IMR-90 (cell line): ENCODE data around the gene STOX2. TPM values are rescaled to one million over a fixed set of nuclear protein-coding genes. Genes with fewer than 3 reads are reported as not detected.
A peak's percentile ranks its signal among the peaks of the same experiment; 100 is the strongest.

Experiments used
- ATAC-seq: fragments of 200-7000 bp; cut with Tn5 transposase; 2 replicates; pipeline ENCODE4 v1.9.1; 2020; ENCODE audit warnings: low read depth, mild to moderate bottlenecking, moderate library complexity
- BruUV-seq: library from RNA; stranded (reverse); fragments of 400-500 nt; replicated peaks from 2 replicates; lab custom pipeline; 2021; lab: Mats Ljungman, UMichigan
- CTCF ChIA-PET: fragments of 300-600 bp; formaldehyde crosslinking; extraction: SDS; loops from one replicate; lab custom pipeline; 2021; ENCODE audit warnings: antibody characterized with exemption; lab: Yijun Ruan, JAX
- POLR2A ChIA-PET: fragments of 300-600 bp; sonication (Branson Sonifier 250); formaldehyde crosslinking; loops from one replicate; lab custom pipeline; 2022; ENCODE audit warnings: antibody characterized with exemption; ENCODE audit not compliant: unreplicated experiment; lab: Charles Lee
- DNase-seq: peaks from one replicate; pipeline ENCODE4 v3.0.0; 2013
- H2AFZ ChIP-seq: replicated peaks from 2 replicates; pipeline ENCODE3; 2013; ENCODE audit warnings: low read length, mild to moderate bottlenecking; ENCODE audit not compliant: poor library complexity
- H2AK5ac ChIP-seq: 2 replicates; pipeline ENCODE4 v1.6.1; 2013; ENCODE audit warnings: low read depth, low read length, inconsistent platforms
- H2AK9ac ChIP-seq: replicated peaks from 2 replicates; pipeline ENCODE3; 2013; ENCODE audit warnings: mild to moderate bottlenecking, low read depth, low read length, moderate library complexity; ENCODE audit not compliant: poor library complexity
- H2BK120ac ChIP-seq: 2 replicates; pipeline ENCODE4 v1.6.1; 2013; ENCODE audit warnings: low read depth, low read length, inconsistent platforms
- H2BK15ac ChIP-seq: 3 replicates; pipeline ENCODE4 v1.6.1; 2013; ENCODE audit warnings: low read depth, low read length, inconsistent platforms
- H2BK20ac ChIP-seq: 2 replicates; pipeline ENCODE4 v1.6.1; 2013; ENCODE audit warnings: low read depth, mild to moderate bottlenecking, inconsistent platforms, low read length, moderate library complexity
- H2BK5ac ChIP-seq: 2 replicates; pipeline ENCODE4 v1.6.1; 2013; ENCODE audit warnings: mild to moderate bottlenecking, low read depth, low read length, inconsistent platforms; ENCODE audit not compliant: poor library complexity, severe bottlenecking
- H3K14ac ChIP-seq: replicated peaks from 2 replicates; pipeline ENCODE4 v1.6.1; 2013; ENCODE audit warnings: low read depth, low read length, inconsistent platforms
- H3K18ac ChIP-seq: 2 replicates; pipeline ENCODE4 v1.6.1; 2013; ENCODE audit warnings: low read depth, low read length, control low read depth
- H3K23ac ChIP-seq: 2 replicates; pipeline ENCODE4 v1.6.1; 2013; ENCODE audit warnings: low read depth, low read length, inconsistent platforms
- H3K27ac ChIP-seq: 2 replicates; pipeline ENCODE4 v1.5.1; 2013; ENCODE audit warnings: mild to moderate bottlenecking, control low read depth, low read length; ENCODE audit not compliant: insufficient read depth
- H3K27me3 ChIP-seq: 2 replicates; pipeline ENCODE4 v1.6.1; 2013; ENCODE audit warnings: low read length; ENCODE audit not compliant: control insufficient read depth, insufficient read depth
- H3K36me3 ChIP-seq: 2 replicates; pipeline ENCODE4 v1.6.1; 2013; ENCODE audit warnings: low read length, mixed read lengths; ENCODE audit not compliant: control insufficient read depth, insufficient read depth
- H3K4ac ChIP-seq: 2 replicates; pipeline ENCODE4 v1.6.1; 2013; ENCODE audit warnings: low read depth, low read length, inconsistent platforms
- H3K4me1 ChIP-seq: 2 replicates; pipeline ENCODE4 v1.6.1; 2013; ENCODE audit warnings: low read length, mixed read lengths; ENCODE audit not compliant: control insufficient read depth, insufficient read depth
- H3K4me2 ChIP-seq: 2 replicates; pipeline ENCODE4 v1.6.1; 2013; ENCODE audit warnings: low read depth, mild to moderate bottlenecking, control low read depth, low read length, moderate library complexity
- H3K4me3 ChIP-seq: 2 replicates; pipeline ENCODE4 v1.5.1; 2013; ENCODE audit warnings: low read depth, mild to moderate bottlenecking, control low read depth, low read length, moderate library complexity; ENCODE audit not compliant: insufficient read depth
- H3K56ac ChIP-seq: 2 replicates; pipeline ENCODE4 v1.6.1; 2013; ENCODE audit warnings: low read length, inconsistent platforms; ENCODE audit not compliant: insufficient read depth; ENCODE audit errors: extremely low read depth
- H3K79me1 ChIP-seq, 2 experiments: 2 replicates each; pipeline ENCODE4 v1.6.1; 2013; ENCODE audit warnings: low read length in 2 of 2, inconsistent platforms in 1 of 2, low read depth in 1 of 2
- H3K9ac ChIP-seq: 2 replicates; pipeline ENCODE4 v1.6.1; 2013; ENCODE audit warnings: low read depth, low read length, control low read depth
- H3K9me1 ChIP-seq: 2 replicates; pipeline ENCODE4 v1.6.1; 2013; ENCODE audit warnings: low read length, inconsistent platforms; ENCODE audit not compliant: insufficient read depth
- H3K9me3 ChIP-seq: 2 replicates; pipeline ENCODE4 v1.6.1; 2013; ENCODE audit warnings: low read length; ENCODE audit not compliant: control insufficient read depth, insufficient read depth
- H4K20me1 ChIP-seq: 2 replicates; pipeline ENCODE4 v1.6.1; 2013; ENCODE audit warnings: low read length, inconsistent platforms; ENCODE audit not compliant: insufficient read depth
- H4K5ac ChIP-seq: 2 replicates; pipeline ENCODE4 v1.6.1; 2013; ENCODE audit warnings: mild to moderate bottlenecking, low read depth, low read length, control low read depth
- H4K8ac ChIP-seq, 2 experiments: 2 replicates each; pipeline ENCODE4 v1.6.1; 2013; ENCODE audit warnings: low read depth in 2 of 2, low read length in 2 of 2, control low read depth in 1 of 2, inconsistent platforms in 1 of 2
- H4K91ac ChIP-seq: 2 replicates; pipeline ENCODE4 v1.6.1; 2013; ENCODE audit warnings: low read depth, low read length, inconsistent platforms; ENCODE audit not compliant: insufficient read depth
- BHLHE40 ChIP-seq: fragments of 150-350 bp; IDR thresholded peaks from 2 replicates; pipeline ENCODE4 v1.6.1; 2016; ENCODE audit warnings: mild to moderate bottlenecking, low read depth, low read length
- CEBPB ChIP-seq: IDR thresholded peaks from 2 replicates; pipeline ENCODE4 v1.6.1; 2012; ENCODE audit warnings: low read depth, low read length, improper control_type of control experiment
- CTCF ChIP-seq: conservative IDR thresholded peaks from 2 replicates; pipeline ENCODE4 v1.5.1; 2012; ENCODE audit warnings: mild to moderate bottlenecking, low read depth, low read length, improper control_type of control experiment
- MXI1 ChIP-seq: IDR thresholded peaks from 2 replicates; pipeline ENCODE4 v1.6.1; 2012; ENCODE audit warnings: low read depth, mild to moderate bottlenecking, low read length, moderate library complexity, borderline replicate concordance
- POLR2A ChIP-seq: IDR thresholded peaks from 2 replicates; pipeline ENCODE4 v1.6.1; 2012; ENCODE audit warnings: mild to moderate bottlenecking, low read depth, low read length
- RAD21 ChIP-seq: IDR thresholded peaks from 2 replicates; pipeline ENCODE4 v1.6.1; 2012; ENCODE audit warnings: low read length, improper control_type of control experiment
- SMC3 ChIP-seq: fragments of 150-350 bp; IDR thresholded peaks from 2 replicates; pipeline ENCODE4 v1.6.1; 2016; ENCODE audit warnings: low read depth, mild to moderate bottlenecking, antibody characterized with exemption, low read length, moderate library complexity
- WGBS, 2 experiments: methylation state at CpG; one replicate each; pipeline versions ENCODE4 v1.1.5 to v1.1.7; 2013; ENCODE audit warnings: missing lambda C conversion rate in 2 of 2; ENCODE audit not compliant: insufficient read length in 1 of 2; ENCODE audit errors: extremely low coverage in 2 of 2; 5-methylcytosine and 5-hydroxymethylcytosine counted together
- dilution Hi-C: fragments of 300-500 bp; cut with HindIII; formaldehyde crosslinking; loops from one replicate; pipeline ENCODE4 v1.14.3; 2018; ENCODE audit warnings: low sequenced_read_pairs; ENCODE audit not compliant: unreplicated experiment
- in situ Hi-C: fragments of 300-500 bp; cut with MboI; formaldehyde crosslinking; loops from 3 replicates; pipeline ENCODE4 v1.14.3; 2019; ENCODE audit warnings: low sequenced_read_pairs, inconsistent platforms, mixed read lengths
- intact Hi-C: fragments of 100-400 bp; cut with micrococcal nuclease; formaldehyde crosslinking; loops from 2 replicates; pipeline ENCODE4 v1.10.0; 2022
- polyA plus RNA-seq, 3 experiments: library from polyadenylated mRNA; depleted of rRNA; stranded (reverse); fragments of >200 nt; gene quantifications; 2 replicates each; pipeline ENCODE4 v1.2.3, GENCODE V29; 2012; ENCODE audit warnings: low replicate concordance in 1 of 3
- total RNA-seq: library from RNA; depleted of rRNA; stranded (reverse); fragments of >200 nt; gene quantifications from 2 replicates; pipeline ENCODE4 v1.2.3, GENCODE V29; 2012

The STOX2 gene
- total and polyA plus RNA-seq, 2 of the 4 experiments (the other 2 are of a cell fraction) = 1.1 to 5.4 TPM

- TF ChIP-seq MXI1 = no peak
Measured at GRCh38 chr4:183986291-183986970, 81.3 kb downstream of the STOX2 start (continued).

- CTCF ChIA-PET = interaction anchor here (1.2 kb wide), 1 partner anchor 112 kb away, joined by 3 read pairs; no protein-coding TSS in a partner anchor
- BruUV-seq = no TSS peak
Measured at GRCh38 chr4:183986971-183987946, 82.2 kb downstream of the STOX2 start.

More at GRCh38 chr4:183986971-183987946, 82.2 kb downstream of the STOX2 start:
- Histone ChIP-seq H2AFZ (peak overlapping the region; percentile 88), H2AK9ac (peak overlapping the region; percentile 86), H4K91ac (peak overlapping the region; percentile 85), H3K14ac (peak overlapping the region; percentile 81), H3K79me1 (peaks cover 0 to 4% of the 10 kb centered on the region in 2 experiments; a peak in 1 of 4 replicates), H2BK5ac (peak overlapping the region; percentile 90), H3K27me3 (no peaks in the 10 kb centered on the region), H3K4ac (peak overlapping the region; percentile 91), H3K9ac (peak overlapping the region; percentile 81), H3K4me1 (peaks cover 18% of the 10 kb centered on the region), H3K18ac (peak overlapping the region; percentile 79), H3K36me3 (peaks cover 2% of the 10 kb centered on the region; the same call in 1 of the 2 replicates), H2BK20ac (peak overlapping the region; percentile 74), H2AK5ac (peak overlapping the region; percentile 71; the same call in 1 of the 2 replicates), H4K20me1 (no peaks in the 10 kb centered on the region), H3K4me2 (peak overlapping the region; percentile 89), H2BK120ac (peak overlapping the region; percentile 93), H3K23ac (peak overlapping the region; percentile 95), H2BK15ac (peak overlapping the region; percentile 73; the same call in 2 of the 3 replicates), H3K9me3 (no peaks in the 10 kb centered on the region), H3K4me3 (peak overlapping the region; percentile 34), H3K9me1 (peaks cover 9% of the 10 kb centered on the region; the same call in 1 of the 2 replicates), H3K56ac (peak overlapping the region; percentile 80; the same call in 1 of the 2 replicates), H3K27ac (peak overlapping the region; percentile 92), H4K8ac (peak overlapping the region; percentile 16 to 70; a peak in 2 of 4 replicates), H4K5ac (peak overlapping the region; percentile 78)
- dilution Hi-C loops (no loop called here), intact Hi-C loops (loop anchor here (5.0 to 10.0 kb wide), 4 partner anchors 80 to 180 kb away; partner anchors contain the start of gene STOX2), in situ Hi-C loops (no loop called here)
- TF ChIP-seq RAD21 (no peak; the same call in 1 of the 2 replicates), CTCF (no peak), SMC3 (no peak), BHLHE40 (peak; percentile 26; the same call in 1 of the 2 replicates), POLR2A (peak; percentile 71; the same call in 1 of the 2 replicates), MXI1 (0 out of 2 replicates have a peak, but pooled peaks have one; percentile 38), CEBPB (peak; percentile 67)
- ATAC-seq (peak; percentile 86), DNase-seq (peak; percentile 91)
- POLR2A ChIA-PET = interaction anchor here (1.1 to 1.7 kb wide), 3 partner anchors 10 to 54 kb away, joined by 3 to 7 read pairs (median 3); no protein-coding TSS in a partner anchor
- WGBS, 2 experiments = 42% methylated on average over 11 of the region's 43 CpGs; no CpG with 5 or more reads in 1 of the 2 experiments
